Fibroblast of gingiva (primary cell): ENCODE data around the gene SLC66A1.

Source experiments
- DNase-seq: peaks from one replicate; pipeline ENCODE4 v3.0.0-alpha.2; 2011; ENCODE audit warnings: low read depth

The SLC66A1 gene

DNA sequence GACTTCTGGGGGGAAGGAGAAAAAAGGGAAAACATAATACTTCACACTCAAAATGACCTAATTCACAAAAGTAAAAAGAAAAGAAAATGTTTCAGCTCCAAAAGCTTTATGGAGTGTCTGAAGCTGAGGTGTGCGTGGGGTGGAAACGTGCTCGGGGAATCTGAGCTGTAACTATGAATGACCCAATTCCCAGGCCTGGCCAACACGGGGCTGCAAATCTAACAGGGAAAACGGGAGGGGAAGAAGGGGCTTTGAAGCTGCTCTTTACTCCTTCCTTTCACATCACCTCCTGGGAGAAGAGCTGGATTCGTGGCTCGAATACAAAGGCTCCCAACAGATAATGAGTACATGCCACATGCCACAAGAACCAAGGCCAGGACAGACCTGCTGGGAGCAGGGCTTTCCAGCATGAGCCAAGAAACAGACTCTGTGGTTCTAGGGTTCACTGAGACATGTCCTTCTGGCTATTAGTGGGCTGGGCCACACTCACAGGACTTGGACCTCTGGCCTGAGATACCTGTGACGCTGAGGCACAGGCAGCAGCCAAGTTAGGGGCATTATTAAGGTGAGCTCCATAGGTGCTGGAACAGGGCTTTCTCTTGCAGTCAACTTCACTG lies 51.5 kb downstream of the SLC66A1 start:
- DNase-seq, result no peak

DNA sequence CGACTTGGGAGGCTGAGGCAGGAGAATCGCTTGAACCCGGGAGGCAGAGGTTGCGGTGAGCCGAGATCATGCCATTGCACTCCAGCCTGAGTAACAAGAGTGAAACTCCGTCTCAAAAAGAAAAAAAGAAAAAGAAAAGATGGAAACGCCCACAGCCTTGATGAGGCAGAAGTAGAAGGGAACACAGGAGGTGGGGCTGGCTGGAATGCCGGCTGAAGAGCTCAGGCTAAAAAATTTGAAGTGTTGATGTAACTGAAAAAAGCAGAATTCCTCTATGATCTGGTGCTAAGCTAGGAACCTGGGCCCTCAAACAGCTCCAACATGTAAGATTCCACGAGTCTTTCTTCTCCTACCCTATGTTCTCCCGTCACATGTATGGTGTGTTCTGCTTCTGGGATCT lies 53.6 kb downstream of the SLC66A1 start:
- no peak for DNase-seq

DNA sequence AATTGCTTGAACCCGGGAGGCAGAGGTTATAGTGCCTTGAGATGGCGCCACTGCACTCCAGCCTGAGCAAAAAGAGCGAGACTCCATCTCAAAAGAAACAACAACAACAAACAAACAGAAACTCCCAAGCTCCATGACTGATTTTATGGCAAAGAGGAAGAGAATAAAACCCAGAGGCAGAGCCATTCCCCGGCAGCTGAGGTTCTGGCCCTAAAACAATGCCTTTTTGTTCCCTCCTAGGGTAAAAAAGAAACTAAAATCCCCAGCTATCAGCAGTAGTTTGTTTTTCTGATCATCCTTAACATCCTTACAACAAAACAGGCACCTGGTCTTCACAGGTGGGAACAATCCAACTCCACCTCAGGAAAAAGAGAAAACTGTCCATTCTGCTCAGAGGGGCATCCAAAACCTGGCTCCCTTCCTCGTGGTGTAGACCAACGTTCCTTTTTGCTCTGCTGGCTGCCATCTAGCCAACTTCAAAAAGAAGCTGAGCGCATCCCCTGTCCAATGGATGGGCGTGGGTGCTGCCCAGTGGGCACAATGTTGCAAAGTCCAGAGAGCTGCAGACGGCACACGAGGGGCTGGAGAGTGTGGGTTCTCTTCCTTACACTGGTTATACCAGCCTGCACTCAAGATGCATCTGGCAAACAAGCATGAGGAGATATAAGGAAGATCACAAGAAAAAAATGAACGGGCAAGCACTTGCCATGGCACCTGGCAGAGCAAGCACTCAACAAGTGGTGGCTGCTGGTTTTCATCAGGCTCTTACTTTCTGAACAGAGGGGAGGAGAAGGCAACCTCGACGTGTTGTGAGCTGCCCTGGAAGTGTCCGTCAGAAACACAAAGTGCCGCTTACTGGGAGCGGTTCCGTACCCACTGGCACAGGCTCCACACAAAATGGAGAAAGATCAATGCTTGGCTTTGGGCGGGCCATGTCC lies 54.7 kb downstream of the SLC66A1 start:
- no peak for DNase-seq

DNA sequence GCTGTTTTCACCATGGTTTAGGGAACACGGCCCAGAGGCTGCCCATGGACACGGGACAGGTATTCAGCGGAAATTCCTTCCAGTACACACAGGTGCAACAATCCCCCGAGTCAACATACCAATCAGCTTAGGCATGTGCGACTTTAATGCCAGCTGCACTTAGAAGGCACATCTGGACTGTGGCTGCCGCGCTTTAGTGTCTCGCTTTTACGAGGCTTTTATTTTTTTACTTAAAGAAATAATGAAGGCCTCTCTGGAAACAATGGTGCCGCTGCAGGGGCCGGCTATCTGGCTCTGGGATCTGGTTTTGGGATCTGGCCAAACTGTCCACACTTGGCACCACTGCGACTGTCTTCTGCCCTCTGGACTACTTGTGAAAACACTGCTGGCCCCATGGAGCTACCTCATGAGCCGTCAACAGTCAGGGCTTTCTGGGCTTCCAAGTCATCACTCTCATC lies 55.5 kb downstream of the SLC66A1 start:
- no peak for DNase-seq

DNA sequence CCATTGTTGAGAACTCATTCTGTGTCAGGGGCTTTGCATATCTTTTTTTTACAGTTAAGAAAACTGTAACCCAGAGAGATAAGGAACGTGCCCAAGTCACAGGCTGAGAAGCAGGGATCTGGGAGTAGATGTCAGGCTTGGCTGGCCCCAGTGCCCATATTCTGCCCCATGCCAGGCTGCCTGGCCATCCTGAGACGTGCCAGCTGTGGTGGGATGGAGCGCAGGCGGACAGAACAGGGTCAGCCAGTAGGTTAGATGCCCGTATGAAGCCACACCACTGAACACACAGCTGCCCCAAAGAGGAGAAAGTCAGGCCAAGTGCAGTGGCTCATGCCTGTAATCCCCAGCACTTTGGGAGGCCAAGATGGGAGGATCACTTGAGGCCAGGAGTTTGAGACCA lies 55.9 kb downstream of the SLC66A1 start:
- DNase-seq, result no peak

DNA sequence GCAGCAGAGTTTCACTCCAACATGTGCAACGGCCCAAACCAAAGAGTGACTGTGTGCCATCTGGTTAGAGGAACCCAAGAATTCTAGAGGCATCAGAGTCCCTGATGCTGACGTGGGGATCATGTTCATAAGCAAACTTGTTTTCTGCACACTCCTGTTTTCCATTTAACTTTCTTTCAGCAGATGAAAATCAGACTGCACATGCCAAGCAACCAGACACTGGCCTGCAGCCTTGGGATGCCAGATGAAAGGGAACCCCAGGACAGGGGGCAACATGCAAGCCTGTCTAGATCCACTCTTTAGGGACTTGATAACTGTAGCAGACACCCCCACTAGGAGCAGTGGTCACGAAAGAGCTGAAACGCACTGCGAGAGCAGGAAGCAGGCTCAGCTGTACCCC lies 56.8 kb downstream of the SLC66A1 start:
- DNase-seq, result no peak

DNA sequence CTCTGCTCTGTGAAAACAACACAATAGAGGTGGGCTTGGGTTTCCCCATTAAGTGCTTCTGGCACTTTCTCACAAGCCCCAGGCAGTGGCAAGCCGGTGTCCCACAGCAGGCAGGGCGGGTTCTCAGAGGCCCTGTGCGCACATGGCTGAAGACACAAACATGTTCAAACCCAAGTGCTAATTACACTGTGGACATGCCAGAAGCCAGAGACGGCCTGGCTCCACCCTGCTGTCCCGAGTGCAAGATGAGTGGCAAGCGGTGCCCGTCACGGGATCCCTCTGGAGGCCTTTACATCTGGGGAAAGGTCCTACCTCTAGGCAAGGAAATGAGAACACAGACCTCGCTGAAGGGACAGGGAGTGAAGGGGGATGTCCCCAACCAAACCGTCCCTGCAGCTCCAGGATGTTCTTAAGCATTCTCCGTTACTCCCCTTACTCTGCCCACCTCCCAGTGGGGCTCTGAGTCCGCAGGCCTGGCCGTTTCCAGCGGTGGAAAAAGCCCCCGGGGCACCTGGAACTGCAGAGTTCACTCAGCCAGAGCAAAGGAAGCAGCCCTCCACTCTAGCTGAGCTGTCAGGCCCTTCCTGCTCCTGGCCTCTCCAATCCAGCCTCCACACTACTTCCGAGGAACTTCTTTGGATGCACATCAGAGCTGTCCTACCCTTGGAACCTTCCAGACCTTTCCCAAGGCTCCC lies 57.4 kb downstream of the SLC66A1 start:
- no peak for DNase-seq

DNA sequence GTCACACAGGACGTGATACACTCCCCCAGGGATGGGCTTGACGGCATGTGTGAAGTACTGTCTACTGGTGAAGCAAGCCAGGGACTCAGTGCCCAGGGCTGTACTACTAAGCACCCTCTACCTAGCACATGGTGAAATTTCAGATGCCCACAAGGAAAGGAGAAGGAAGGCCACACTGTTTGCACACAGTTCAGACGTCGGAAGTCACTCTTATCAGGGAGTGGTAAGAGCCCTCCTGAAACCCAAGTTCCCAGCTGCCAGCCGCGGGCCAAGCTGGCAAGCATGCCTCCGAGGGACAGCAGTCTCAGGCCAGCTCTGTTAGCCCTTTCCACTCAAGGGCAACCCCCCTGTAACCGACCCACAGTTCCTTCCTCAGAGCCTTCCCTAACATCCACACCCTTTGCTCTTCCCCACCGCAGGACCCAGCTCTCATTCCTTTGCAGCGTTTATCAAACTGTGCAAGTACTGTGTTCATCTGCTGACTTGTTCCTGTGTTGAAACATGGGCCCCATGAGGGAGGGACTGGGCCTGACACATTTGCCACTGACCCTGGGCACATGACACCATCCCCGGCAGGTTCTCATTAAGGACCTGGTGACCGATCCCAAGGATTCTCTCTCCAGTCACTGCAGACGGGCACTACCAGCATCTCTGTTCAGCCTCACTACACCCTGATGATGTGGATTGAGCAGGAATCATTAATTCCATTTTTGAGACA lies 58.5 kb downstream of the SLC66A1 start:
- no peak for DNase-seq

DNA sequence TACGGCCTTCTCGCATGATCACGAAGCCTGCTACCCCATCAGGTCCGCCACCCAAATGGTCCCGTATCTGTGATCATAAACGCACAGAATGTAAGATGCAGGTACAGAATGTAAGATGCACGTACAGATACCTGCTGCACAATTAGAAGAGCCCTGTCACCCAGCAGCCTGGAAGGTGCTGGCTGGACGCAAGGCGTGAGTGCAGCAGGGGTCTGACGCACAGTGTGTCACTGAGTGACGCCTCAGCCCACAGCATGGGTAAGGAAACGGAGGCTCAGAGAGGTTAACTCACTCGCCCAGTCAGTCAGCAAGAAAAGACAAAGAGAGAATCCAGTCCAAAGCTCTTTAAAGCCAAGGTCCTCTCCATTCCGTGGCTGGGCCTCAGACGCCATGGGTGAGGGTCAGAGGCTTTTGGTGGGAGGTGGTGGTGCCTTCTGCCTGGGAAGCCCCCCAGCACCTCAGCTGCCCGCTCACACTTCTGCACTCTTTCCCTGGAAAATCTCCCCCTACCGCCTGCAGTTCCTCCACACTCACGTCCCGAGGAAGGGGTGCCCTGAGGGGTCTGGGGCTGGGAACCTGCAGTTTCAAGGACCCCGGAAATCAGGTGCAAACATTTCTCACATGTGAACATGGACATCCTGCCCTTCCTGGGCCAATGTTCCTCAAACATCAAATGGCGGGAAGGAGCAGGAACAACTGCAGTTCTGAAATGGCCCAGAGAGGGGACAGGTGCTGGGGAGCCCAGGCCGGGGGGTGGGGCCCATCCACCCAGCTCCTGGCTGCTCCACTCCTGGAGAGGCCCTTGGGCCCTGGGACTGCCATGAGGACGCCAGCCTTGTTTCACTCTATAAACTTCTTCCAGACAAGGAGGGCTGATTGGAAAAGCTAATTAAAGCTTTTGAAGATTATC lies 59.4 kb downstream of the SLC66A1 start:
- DNase-seq, result no peak

DNA sequence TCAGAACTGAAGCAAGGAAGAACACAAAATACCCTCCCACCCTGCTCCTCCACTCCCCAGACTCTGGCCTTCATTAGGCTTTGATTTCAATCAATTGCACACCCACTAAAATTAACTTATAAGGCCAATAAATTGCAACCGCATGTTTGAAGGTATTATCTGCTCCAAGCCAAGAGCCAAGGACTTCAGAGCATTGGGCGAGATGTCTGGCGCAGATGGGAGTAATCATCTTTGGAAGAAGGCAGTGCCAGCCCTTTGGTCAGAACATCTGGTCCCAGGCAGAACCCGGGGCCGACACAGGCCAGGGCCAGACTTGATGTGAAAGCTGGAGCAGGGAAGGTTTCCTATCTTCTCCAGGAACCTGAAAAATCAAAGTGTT lies 60.0 kb downstream of the SLC66A1 start:
- DNase-seq, result peak; percentile 60

DNA sequence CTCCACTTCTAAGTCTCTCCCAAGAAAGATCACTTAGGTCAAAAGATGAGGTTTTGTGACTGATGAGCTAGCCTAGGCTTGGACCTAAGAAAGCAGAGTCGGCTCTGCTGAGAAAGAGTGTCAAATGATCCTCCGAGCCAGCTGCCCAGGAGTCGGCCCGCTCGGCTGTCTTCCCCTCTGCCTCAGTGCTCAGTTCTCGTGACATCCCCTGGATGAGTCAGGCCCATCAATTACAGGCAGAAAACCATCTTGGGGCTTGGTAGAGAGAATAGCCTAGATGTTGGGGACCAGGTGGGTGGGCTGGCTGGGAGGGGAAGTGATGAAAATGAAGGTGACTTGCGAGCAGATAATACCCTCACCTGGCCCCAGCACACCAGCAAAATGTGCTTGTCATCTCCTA lies 60.5 kb downstream of the SLC66A1 start:
- peak; percentile 27 for DNase-seq

DNA sequence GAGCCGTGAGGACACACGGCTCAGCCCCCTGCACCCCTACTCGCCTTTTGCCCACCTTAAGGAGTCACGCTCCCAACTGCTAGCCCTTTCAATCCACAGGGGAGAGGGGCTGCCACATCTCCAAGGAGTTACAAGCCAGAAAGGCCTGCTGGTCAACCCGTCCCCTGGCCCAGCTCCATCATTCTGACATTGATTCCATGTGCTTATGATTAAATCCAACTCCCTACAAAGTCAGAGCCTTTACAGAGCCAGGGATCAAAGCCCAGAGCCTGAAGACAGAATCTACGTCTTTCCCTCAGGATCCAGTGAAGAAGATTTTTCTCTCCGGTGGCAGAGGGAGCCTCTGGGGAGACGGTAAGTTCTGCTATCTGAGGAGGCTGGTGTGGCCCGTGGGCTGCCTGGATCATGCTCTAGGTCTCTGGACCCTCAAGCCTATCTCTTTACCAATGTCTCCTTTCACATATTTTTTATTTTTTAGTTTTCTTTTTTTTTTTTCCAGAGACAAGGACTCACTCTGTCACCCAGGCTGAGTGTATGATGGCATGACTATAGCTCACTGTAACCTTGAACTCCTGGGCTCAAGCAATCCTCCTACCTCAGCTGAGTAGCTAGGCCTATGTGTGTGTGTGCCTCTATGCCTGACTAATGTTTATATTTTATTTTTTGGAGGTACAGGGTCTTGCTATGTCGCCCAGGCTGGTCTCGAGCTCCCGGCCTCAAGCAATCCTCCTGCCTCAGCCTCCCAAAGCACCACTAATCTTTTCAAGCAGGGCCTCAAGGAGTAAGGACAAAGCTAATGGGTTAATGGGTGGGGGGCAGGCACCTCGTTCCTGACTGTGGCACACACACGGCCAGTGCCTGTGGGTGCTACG lies 61.3 kb downstream of the SLC66A1 start:
- peak; percentile 68 for DNase-seq

DNA sequence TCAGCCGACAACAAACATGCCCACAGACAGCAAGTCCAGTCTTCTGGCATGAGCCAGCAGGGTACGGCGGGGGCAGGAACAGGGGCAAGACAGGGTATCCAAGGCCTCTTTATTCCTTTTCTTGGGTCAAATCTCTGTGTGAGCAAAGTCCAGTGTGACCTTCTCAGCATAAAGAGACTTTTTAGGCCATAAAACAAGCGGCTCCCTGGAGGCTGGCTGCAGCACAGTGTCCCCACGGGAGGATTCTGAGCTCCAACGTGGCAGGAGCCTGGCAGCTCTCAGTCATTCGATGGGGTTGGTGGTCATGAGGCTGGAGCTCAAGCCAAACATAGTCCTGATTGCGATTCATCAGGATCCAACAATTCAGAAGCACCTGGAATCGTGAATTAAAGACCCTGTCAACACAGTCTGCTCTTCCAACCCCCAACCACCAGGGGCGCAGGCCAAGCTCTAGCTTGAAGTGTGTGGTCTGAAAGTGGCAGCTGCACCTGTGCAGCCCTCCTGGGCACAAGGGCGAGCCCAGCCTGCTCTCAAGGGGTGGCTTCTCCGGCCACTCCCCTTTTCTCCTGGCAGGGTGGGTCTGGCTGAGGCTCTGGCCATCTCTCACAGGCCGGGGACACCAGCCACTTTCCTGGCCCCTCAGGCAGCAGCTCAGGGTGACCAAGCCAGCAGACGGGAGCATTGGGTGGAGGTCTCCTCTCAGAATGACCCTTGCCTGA lies 62.1 kb downstream of the SLC66A1 start:
- no peak for DNase-seq

DNA sequence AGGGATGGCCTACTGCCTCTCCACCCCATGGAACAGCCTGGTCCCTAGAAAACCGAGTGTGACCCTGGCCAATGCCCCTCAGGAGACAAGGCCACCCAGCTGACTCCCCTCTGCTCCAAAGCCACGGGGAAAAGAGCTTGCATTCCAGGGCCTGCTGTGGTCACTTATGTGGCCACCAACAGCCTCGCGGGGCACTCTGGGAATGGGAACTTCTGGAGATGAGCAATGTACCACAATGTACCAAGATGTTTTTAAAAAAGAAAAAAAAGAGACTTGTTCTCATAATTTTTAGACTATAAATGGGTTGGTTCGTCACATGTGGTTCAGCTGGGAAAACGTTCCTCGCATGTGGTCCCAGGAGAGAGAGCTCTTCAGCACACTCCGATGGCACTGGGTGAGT lies 62.8 kb downstream of the SLC66A1 start:
- no peak for DNase-seq

DNA sequence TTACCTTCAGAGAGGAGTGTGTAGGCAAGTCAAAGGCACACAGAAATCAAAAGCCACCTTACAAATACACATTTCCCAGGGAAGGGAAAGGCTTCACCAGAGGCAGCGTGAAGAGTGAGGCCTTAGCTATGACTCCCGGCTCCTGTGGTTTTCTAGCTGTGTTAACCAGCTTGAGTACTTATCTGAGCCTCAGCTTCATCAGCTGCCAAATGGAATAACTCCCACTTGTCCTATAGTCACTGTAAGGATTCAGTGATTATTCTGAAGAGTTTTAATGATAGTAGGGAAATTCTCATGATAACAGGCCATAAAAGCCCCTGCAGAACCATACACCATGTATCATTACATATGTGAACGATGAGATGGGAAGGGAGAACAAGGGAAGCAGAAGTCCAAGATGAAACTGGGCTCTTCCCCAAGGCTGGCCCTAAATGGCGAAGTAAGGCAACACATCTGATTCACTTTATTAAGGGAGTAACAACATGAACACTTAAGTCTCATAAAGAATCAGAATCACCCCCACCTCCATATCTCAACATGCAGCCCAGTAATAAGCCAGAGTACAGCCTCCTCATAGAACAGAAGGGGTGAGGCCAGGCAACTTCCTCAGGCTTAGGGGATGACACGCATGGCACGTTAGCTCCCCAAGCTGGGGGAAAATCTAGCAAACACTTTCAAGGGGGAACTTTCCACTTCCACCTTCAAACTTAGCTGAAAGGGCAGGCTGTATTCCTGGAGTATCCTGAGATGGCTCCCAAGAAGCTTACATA lies 63.7 kb downstream of the SLC66A1 start:
- no peak for DNase-seq

DNA sequence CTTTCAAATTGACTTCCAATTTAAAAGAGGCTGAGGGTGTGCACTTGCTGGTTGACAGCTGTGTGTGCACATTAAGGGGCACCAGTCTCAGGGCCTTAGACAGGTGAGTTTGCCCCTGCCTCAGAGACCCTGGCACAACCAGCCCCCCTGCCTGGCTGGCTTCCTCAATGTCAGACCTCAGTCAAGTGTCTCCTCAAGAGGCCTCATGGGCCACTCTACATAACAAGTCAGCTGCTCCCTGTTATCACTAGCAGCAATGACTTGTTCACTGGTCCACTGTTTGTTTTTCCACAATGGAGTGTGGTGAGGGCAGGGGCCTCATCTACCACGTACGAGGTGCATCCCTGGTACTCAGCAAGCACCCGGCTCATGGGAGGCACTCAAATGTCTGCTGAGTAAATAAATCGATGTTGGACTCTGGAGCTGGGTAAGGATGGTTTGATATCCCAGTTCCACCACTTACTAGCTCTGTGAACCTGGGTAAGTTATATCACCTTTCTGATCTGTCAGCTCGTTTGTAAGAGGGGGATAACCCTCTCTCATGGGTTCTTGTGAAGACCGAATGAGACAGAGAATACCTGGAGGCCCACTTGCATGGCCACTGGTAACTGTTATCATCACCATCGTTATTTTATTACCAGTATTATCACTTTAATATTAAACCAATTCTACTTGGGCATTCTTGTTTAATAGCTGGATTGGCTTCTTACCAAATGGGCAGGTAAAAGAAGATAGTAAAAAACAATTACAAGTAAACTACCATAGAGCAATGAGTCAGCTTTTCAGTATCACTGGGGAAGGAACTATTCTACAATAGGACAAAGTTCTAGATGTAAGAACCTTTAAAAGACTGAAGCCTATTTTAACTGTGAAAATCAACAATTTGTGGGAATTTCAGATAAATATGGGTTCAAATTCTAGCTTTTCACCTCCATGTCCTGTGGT lies 64.6 kb downstream of the SLC66A1 start:
- DNase-seq, result no peak
